ENCODE data around the gene OR2A2. TPM values are rescaled to one million over a fixed set of nuclear protein-coding genes. Genes with fewer than 3 reads are reported as not detected.

The OR2A2 gene
- total RNA-seq, 2 experiments from 2014 or later = not detected

DNA sequence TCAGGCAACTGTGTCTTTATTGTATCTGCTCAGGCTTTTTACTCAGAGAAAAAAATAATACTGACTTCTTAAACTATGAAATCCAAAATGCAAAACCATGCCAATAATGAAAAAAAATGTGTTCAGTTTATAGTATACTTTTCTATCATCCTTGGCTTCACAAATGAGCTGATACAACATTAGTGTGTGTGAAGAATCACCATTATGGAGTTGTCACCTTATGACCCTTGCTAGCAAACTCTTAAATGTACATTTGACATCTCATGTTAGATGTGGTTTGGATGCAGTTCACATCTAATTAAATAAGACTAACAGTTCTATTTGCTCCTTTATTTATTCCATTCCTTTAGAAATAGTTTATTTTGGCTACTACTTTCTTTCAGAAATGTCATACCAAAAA, 4.2 kb upstream of the OR2A2 start:
- Histone ChIP-seq H3K9me3 (ENCODE audit: low read length) (no peaks in the 10 kb centered on the region), H3K4me1 (ENCODE audit: insufficient read depth, low read length, poor library complexity, severe bottlenecking) (no peaks in the 10 kb centered on the region), H3K4me3 (ENCODE audit: low read depth, low read length, poor library complexity, severe bottlenecking) (no peak overlapping the region), H3K36me3 (ENCODE audit: insufficient read depth, low read length) (no peaks in the 10 kb centered on the region), H3K9me2 (ENCODE audit: insufficient read depth, low read length) (no peaks in the 10 kb centered on the region), H2AFZ (ENCODE audit: low read length) (no peak overlapping the region), H3K27ac (ENCODE audit: low read depth, low read length, poor library complexity, severe bottlenecking) (no peak overlapping the region), H3K4me2 (ENCODE audit: low read length) (no peak overlapping the region), H4K20me1 (ENCODE audit: insufficient read depth, low read length) (no peaks in the 10 kb centered on the region), H3K79me2 (ENCODE audit: insufficient read depth, low read depth, low read length) (no peaks in the 10 kb centered on the region)
- ChIA-PET POLR2A (interaction anchor here (0.6 kb wide), 1 partner anchor 51 kb away, joined by 3 read pairs; no protein-coding TSS in a partner anchor), CTCF (ENCODE audit: unreplicated experiment) (no interaction called here)
- intact Hi-C loops (cut with micrococcal nuclease; ENCODE audit: unreplicated experiment) = no loop called here
- TF ChIP-seq, protein P1, sequence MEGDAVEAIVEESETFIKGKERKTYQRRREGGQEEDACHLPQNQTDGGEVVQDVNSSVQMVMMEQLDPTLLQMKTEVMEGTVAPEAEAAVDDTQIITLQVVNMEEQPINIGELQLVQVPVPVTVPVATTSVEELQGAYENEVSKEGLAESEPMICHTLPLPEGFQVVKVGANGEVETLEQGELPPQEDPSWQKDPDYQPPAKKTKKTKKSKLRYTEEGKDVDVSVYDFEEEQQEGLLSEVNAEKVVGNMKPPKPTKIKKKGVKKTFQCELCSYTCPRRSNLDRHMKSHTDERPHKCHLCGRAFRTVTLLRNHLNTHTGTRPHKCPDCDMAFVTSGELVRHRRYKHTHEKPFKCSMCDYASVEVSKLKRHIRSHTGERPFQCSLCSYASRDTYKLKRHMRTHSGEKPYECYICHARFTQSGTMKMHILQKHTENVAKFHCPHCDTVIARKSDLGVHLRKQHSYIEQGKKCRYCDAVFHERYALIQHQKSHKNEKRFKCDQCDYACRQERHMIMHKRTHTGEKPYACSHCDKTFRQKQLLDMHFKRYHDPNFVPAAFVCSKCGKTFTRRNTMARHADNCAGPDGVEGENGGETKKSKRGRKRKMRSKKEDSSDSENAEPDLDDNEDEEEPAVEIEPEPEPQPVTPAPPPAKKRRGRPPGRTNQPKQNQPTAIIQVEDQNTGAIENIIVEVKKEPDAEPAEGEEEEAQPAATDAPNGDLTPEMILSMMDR (conservative IDR thresholded peaks at IDR 0.05; ENCODE audit: low read length) = no peak
- no peak for TF ChIP-seq EZH2phosphoT487 (IDR thresholded peaks at IDR 0.05; ENCODE audit: borderline replicate concordance, low read depth, low read length)
- no peak for DNase-seq (ENCODE audit: low spot score)
- BruUV-seq (replicated peaks) = no TSS peak

- intact Hi-C loops (cut with micrococcal nuclease; ENCODE audit: unreplicated experiment) = no loop called here
- no peaks in the 10 kb centered on the region for H3K9me2 ChIP-seq (ENCODE audit: insufficient read depth, low read length)
- H3K4me2 ChIP-seq (ENCODE audit: low read length) = no peak overlapping the region
- no peaks in the 10 kb centered on the region for H4K20me1 ChIP-seq (ENCODE audit: insufficient read depth, low read length)
- H3K4me1 ChIP-seq (ENCODE audit: insufficient read depth, low read length, poor library complexity, severe bottlenecking) = no peaks in the 10 kb centered on the region
- H2AFZ ChIP-seq (ENCODE audit: low read length) = no peak overlapping the region
- ChIA-PET POLR2A (interaction anchor here (0.6 kb wide), 1 partner anchor 196 kb away, joined by 3 read pairs; no protein-coding TSS in a partner anchor), CTCF (ENCODE audit: unreplicated experiment) (no interaction called here)
- TF ChIP-seq EZH2phosphoT487 (IDR thresholded peaks at IDR 0.05; ENCODE audit: borderline replicate concordance, low read depth, low read length) = no peak
- H3K4me3 ChIP-seq (ENCODE audit: low read depth, low read length, poor library complexity, severe bottlenecking) = no peak overlapping the region
- H3K9me3 ChIP-seq (ENCODE audit: low read length) = no peaks in the 10 kb centered on the region
- H3K36me3 ChIP-seq (ENCODE audit: insufficient read depth, low read length) = no peaks in the 10 kb centered on the region
- BruUV-seq (replicated peaks) = no TSS peak
- no peak overlapping the region for H3K27ac ChIP-seq (ENCODE audit: low read depth, low read length, poor library complexity, severe bottlenecking)
- no peak for DNase-seq (ENCODE audit: low spot score)
- H3K79me2 ChIP-seq (ENCODE audit: insufficient read depth, low read depth, low read length) = no peaks in the 10 kb centered on the region
These were observed 889 bp downstream of the OR2A2 start for GRCh38 chr7:144110272-144110671.

DNA sequence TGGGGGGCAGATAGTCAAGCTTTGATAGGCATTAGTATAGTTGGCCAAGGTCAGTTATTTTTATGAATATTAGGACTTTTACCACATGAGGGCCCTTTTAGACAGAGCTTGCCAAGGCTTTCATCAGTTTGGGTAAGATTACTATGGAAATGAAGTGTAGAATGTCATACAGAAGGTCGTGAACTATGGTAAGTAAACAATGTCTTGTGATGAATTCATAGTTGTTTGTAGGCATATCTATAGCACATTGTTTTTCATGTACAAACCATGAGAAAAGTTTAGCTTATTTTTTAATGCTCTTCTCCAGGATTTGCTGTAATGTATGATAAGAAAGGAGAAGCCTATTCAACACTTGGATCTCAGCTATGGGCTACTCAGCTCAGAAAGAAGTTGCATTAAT, 4.3 kb downstream of the OR2A2 start:
- no peak overlapping the region for H2AFZ ChIP-seq (ENCODE audit: low read length)
- no peak overlapping the region for H3K4me2 ChIP-seq (ENCODE audit: low read length)
- no peaks in the 10 kb centered on the region for H3K79me2 ChIP-seq (ENCODE audit: insufficient read depth, low read depth, low read length)
- no peaks in the 10 kb centered on the region for H3K9me2 ChIP-seq (ENCODE audit: insufficient read depth, low read length)
- no peaks in the 10 kb centered on the region for H4K20me1 ChIP-seq (ENCODE audit: insufficient read depth, low read length)
- DNase-seq (ENCODE audit: low spot score) = no peak
- no peaks in the 10 kb centered on the region for H3K4me1 ChIP-seq (ENCODE audit: insufficient read depth, low read length, poor library complexity, severe bottlenecking)
- ChIA-PET CTCF (ENCODE audit: unreplicated experiment) (no interaction called here), POLR2A (no interaction called here)
- TF ChIP-seq, protein P1 (conservative IDR thresholded peaks at IDR 0.05; ENCODE audit: low read length) = no peak
- TF ChIP-seq EZH2phosphoT487 (IDR thresholded peaks at IDR 0.05; ENCODE audit: borderline replicate concordance, low read depth, low read length) = no peak
- intact Hi-C loops (cut with micrococcal nuclease; ENCODE audit: unreplicated experiment) = no loop called here
- H3K36me3 ChIP-seq (ENCODE audit: insufficient read depth, low read length) = no peaks in the 10 kb centered on the region
- BruUV-seq (replicated peaks) = no TSS peak
- H3K27ac ChIP-seq (ENCODE audit: low read depth, low read length, poor library complexity, severe bottlenecking) = no peak overlapping the region
- no peaks in the 10 kb centered on the region for H3K9me3 ChIP-seq (ENCODE audit: low read length)
- no peak overlapping the region for H3K4me3 ChIP-seq (ENCODE audit: low read depth, low read length, poor library complexity, severe bottlenecking)

Data from OCI-LY7 (cell line).